ENCODE data around the gene CBX2.
"Not testable (repeated sequence)": the region's sequence is repeated elsewhere in the genome, so short reads cannot be mapped to it uniquely, and the experiment has no call there.

CBX2 gene

DNA sequence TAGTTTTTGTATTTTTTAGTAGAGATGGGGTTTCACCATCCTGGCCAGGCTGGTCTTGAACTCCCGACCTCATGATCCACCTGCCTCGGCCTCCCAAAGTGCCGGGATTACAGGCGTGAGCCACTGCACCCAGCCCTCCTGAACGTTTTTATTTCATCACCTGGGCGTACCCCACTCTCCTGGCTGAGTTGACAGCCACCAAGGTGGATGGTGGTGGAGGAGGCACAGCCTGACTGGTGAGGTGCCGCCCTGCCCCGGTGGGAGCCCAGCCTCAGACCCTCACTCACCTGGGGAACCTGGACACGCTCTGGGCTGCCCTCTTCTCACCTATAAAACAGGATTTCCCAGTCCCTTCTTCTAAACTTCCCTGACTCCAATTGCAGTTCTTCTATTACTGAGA, 5.2 kb upstream of the CBX2 start:
- not testable (repeated sequence) for DNase-seq

DNA sequence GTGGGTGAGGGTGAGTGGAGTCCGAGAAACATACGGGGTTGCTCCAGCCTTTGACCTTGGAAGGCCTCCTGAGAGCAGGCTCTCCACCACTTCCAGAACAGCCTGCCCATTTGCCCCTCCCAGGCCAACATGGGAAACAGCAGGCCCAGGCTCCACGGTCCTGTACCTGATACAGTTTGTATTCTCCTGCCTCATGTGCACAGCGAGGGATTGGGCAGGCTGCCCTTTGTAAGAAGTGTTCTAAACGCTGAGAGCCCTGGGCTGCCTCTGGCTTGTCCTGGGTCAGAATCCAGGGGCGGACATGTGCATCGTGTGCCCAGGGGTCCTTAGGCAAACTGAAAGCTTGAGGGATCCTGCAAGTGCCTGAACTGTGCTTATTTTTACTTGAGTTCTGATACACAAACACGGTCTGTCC, 3.4 kb upstream of the CBX2 start:
- no peak for DNase-seq

- no peak for DNase-seq
Observed at GRCh38 chr17:79775632-79776031, 2.3 kb upstream of the CBX2 start.

- DNase-seq: no peak
Observed at GRCh38 chr17:79776376-79777119, 1.4 kb upstream of the CBX2 start.

DNA sequence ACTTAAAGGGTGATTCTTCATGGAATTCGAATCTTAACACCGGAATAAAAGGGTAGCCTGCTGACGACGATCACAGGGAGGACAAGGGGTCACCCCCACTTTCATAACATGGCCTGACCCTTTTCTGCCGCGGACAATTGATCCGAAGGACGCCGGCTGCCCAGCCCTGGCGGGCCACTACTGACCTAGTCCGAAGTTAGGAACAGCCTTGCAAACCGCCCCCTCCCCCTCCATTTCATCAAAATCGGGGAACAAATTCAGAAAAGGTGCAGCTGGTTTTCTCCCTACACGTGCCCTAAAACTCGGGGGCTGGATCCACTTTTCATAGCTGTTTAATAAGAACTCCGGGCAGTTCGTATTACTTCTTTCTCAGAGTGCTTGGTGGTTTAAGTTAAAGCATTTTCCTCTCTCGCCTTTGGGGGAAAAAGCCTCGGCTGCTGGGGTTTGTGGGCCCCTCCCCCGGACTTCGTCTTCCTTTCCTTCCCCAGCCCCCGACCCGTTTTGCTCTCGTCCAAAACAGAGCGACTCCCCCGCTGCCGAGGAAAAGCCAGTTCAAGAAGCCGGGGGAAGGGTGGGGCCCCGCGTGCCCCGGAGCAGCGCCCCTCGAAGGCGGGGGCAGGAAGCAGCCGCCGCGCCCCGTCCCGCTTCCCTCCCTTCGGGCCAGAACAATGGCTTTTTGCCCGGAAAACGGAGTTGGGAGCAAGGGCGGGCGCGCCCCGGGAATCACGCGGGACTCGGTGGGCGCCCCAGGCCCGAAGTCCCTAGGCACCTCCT, 641 bp upstream of the CBX2 start:
- peak in 1 of 2 experiments; percentile 47 for DNase-seq

GRCh38 chr17:79778504-79779083, 646 bp downstream of the CBX2 start:
- DNase-seq: no peak

DNA sequence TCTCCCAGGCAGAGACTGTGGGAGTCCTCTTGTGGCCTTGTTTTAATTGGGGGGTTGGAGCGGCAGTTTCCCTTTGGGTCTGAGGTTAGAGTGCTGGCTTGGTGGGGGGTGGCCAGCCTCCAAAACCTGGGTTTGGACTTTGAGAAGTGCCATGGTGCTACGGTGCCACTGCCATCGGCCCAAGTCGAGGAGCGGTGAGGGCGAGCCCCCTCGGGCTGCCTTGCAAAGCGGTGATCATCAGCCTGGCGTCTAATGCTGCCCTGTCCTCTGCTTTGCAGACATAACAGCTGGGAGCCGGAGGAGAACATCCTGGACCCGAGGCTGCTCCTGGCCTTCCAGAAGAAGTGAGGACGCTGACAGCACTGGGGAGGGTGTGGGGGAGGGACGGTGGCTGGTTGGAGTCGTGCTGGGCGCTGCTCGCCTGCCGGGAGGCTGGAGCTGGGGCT, 1.2 kb downstream of the CBX2 start:
- no peak for DNase-seq

DNA sequence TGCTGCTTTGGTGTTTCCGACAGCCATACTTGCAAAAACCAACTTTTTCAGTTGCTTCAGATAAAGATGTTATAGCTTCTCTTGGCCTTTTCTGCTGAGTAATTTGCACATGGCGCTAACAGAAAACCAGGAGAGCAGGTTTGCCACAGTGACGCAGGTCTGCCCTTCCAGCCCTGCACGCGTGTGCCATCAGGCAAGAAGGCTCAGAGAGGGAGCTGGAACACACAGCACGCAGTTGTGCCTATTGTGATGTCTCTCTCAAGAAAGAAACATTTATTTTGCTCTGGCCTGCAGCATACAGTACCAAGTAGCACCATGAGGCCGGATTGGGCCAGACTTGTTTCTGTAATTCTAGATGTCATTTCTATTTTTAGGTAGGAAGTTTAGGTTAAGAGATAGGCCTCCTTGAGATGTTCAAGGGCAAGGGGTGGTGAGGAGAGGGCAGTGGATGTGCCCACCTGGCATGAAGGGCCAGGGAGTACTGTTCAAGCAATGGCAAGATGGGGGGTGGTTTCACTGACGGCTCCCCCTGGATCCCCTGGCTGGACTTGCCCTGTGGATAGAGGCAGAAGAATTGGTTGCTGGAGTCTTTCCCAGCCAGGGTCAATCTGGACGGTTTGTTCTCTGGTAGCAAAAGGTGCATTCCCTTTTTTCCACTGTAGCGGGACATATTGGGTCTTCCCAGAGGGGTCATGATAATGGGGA, 1.9 kb downstream of the CBX2 start:
- no peak for DNase-seq

GRCh38 chr17:79781012-79781650, 3.2 kb downstream of the CBX2 start:
- no peak for DNase-seq

- no peak for DNase-seq
Observed at GRCh38 chr17:79781736-79782575, 4.0 kb downstream of the CBX2 start.

DNA sequence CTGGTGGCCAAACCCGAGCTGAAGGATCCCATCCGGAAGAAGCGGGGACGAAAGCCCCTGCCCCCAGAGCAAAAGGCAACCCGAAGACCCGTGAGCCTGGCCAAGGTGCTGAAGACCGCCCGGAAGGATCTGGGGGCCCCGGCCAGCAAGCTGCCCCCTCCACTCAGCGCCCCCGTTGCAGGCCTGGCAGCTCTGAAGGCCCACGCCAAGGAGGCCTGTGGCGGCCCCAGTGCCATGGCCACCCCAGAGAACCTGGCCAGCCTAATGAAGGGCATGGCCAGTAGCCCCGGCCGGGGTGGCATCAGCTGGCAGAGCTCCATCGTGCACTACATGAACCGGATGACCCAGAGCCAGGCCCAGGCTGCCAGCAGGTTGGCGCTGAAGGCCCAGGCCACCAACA, 5.9 kb downstream of the CBX2 start:
- no peak for DNase-seq

GRCh38 chr17:79784353-79785016, 6.5 kb downstream of the CBX2 start:
- DNase-seq: no peak

DNA sequence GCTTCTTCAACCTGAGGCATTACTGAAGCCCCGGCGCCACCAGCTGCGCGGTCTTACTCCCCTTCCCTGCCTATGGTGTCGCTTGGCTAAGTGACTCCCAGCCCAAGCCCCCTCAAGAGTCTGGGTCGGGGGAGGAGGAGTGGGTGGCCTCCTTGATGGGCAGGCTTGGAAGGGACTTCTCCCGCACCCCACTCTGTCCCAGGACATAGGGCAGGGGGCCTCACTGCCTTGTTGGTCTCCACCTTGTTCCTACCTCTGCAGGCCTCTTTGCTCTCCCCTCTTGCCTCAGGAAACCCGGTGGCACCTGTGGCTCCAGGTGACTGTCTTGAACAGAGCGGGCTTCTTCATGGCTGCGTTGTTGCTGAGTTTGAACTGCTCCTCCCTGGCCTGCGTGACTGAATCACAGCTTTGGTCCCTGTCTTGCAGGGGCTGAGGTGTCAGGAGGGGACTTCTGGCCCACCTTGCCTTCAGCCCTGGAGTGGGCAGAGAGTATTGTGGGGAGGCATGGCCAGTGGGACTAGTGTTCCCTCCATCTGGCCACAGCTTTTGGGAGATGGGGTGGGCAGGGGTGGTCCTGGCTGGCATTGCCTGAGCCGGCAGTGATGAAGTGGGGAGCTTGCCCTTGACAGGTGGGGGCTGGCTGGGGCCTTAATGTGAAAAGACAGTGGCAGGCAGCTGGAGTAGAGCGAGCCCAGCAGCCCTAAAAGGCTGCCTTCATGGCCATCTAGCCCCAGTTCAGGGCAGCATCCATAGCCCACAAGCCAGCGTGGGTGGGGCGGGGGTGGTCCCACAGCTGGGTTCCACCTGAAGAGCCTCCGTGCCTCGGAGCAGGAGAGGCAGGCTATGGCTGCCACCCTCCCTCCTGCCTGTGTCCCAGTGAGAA, 7.3 kb downstream of the CBX2 start:
- no peak for DNase-seq

DNA sequence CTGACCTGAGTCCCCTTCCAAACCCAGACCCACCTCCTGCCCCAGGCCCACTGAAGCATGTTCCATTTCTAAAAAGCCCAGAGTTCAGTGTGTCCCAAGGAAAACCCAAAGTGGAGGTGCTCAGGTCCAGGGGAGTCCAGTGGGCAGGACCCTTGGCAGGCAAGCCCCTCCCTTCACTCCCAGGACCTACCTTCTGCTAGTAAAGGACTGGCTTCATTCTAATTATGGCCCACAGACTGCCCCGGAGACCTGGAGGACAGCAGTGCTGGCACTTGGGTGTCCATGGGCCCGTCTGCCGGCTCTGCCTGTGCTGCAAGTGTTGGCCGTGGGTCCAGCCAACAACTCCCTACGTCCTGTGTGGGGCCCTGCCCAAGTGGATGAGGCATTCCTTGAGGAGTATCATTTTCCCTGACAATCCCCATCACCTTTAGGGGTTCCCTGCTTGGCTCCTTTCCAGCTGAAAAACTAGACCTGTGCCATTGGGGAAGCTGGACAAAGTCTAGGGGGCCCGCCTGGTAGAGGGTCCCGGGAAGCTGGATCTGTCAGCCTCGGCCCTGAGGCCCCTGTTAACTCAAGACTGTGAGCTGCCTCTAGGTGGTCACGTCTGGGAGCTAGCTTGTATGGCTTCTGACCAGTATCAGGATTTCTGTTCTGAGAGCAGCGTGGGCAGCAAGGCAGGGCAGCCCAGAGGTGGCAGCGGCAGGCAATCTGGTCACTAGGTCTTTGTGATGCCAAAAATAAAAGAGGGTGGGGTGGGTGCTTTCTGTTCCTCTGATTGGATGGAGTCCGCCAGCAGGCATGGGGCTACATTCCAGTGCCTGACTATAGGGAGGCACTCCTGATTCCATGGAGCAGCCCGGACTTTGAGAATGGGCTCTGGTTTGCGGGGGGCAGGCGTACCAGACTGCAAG, 8.2 kb downstream of the CBX2 start:
- DNase-seq: no peak

DNA sequence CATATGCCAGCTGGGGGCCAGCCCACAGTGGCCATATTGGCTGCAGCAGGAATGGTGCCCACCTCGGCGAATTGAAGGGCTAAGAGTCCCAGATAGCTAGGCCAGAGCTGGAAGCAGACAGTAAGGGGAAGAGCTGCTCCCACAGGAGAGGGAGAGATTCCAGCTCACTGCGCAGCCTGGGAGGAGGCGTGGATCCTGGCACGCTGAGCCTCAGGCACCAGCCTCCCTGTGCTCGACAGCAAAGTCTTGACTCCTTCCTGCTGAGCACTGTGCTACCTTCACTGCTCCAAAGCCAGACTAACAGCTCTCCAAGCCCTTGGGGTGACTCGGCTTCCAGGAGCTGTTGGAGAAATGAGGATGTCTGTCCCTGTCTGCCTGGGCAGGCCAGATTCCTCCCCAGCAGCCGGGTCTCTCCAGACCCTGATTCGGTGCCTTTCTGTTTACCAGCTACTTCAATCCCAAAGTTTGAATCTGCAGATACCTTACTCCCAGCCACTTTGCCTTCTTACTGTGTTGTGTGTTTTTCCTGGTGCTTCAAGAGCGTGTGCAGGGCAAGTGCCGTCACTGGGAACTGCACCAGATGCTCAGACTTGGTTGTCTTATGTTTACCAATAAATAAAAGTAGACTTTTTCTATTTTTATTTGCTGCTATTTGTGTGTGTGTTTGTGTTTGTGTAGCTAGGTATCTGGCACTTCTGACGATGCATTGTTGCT, 9.1 kb downstream of the CBX2 start:
- no peak for DNase-seq

GRCh38 chr17:79788455-79788854, 10.5 kb downstream of the CBX2 start:
- no peak for DNase-seq

DNA sequence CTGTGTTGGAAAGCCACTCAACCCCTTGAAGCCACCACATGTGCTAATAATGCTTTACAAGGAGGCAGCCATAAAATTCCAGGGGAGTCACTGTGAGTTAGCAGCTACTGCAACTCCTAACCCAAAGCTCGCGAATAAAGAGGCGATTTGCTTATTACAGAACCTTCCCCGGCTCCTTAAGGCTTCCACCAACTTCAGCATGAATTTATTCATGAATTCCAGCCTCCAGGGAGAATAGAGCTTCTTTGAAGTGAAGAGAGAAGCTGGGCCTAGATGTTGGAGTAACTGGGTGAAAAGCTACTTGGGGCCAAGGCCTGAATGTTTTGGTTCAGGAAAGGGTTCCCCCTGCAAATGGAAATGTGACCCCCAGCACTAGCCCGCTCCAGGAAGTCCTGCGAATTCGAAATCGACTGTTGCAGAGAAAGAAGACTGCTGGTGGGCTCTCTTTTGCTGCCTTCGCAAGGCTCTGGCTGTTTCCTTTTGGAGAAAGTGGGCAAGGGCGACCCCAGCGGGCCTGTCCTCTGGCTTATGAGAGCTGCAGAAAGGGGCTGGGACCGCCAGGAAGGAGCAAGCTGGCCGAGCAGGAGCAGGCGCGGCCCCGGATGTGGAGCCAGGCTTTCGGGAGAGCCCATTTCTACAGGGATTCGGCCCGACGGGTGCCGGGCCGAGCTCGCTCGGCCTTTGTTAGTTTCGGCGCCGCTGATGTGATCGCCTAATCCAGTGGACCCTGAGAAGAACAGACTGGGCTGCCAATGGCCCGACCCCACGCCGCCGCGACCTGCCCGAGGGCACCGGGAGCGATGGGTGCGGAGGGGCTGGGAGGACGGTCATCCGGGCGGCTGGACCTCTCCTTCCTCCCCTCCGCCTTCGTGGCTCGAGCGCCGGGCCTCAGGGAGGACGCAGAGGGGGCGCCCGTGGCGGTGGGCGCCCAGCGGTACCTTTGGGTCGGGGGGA, 11.3 kb downstream of the CBX2 start:
- DNase-seq: no peak
